ENCODE results near the gene MPI.
A peak's percentile ranks its signal among the peaks of the same experiment; 100 is the strongest.
"Not testable (repeated sequence)": the region's sequence is repeated elsewhere in the genome, so short reads cannot be mapped to it uniquely, and the experiment has no call there.

Gene MPI

GRCh38 chr15:74864296-74864695 lies 25.5 kb upstream of the MPI start:
- no peak for DNase-seq (ENCODE audit: low spot score)

GRCh38 chr15:74865316-74865715 lies 24.5 kb upstream of the MPI start:
- no peak for DNase-seq (ENCODE audit: low spot score)

GRCh38 chr15:74866090-74866489 lies 23.8 kb upstream of the MPI start:
- peak; percentile 73 for DNase-seq (ENCODE audit: low spot score)

GRCh38 chr15:74867466-74868038 lies 22.3 kb upstream of the MPI start:
- DNase-seq (ENCODE audit: low spot score): no peak

- DNase-seq (ENCODE audit: low spot score): no peak
These were observed 21.8 kb upstream of the MPI start for GRCh38 chr15:74868059-74868458.

- DNase-seq (ENCODE audit: low spot score): no peak
These were observed 20.5 kb upstream of the MPI start for GRCh38 chr15:74869372-74869725.

GRCh38 chr15:74869726-74870407 lies 20.0 kb upstream of the MPI start:
- DNase-seq (ENCODE audit: low spot score): peak; percentile 20

GRCh38 chr15:74870436-74871215 lies 19.2 kb upstream of the MPI start:
- DNase-seq (ENCODE audit: low spot score): no peak

GRCh38 chr15:74872702-74873035 lies 17.2 kb upstream of the MPI start:
- no peak for DNase-seq (ENCODE audit: low spot score)

- peak; percentile 99 for DNase-seq (ENCODE audit: low spot score)
These were observed 16.6 kb upstream of the MPI start, which contains the start of gene SCAMP2 for GRCh38 chr15:74873036-74873755. TSS of gene SCAMP2 (minus strand) at chr15:74873365. CDS start at chr15:74873255, 110 bp downstream.

GRCh38 chr15:74873756-74874424 lies 16.0 kb upstream of the MPI start:
- DNase-seq (ENCODE audit: low spot score): peak; percentile 30

GRCh38 chr15:74878273-74878672 lies 11.6 kb upstream of the MPI start:
- no peak for DNase-seq (ENCODE audit: low spot score)

- no peak for DNase-seq (ENCODE audit: low spot score)
These were observed 7.3 kb upstream of the MPI start for GRCh38 chr15:74882528-74882927.

- DNase-seq (ENCODE audit: low spot score): no peak
These were observed 5.2 kb upstream of the MPI start for GRCh38 chr15:74884428-74885223.

GRCh38 chr15:74885461-74885860 lies 4.4 kb upstream of the MPI start:
- no peak for DNase-seq (ENCODE audit: low spot score)

- DNase-seq (ENCODE audit: low spot score): not testable (repeated sequence)
These were observed 2.2 kb upstream of the MPI start for GRCh38 chr15:74887537-74888193.

GRCh38 chr15:74888716-74889115 lies 1.1 kb upstream of the MPI start:
- DNase-seq (ENCODE audit: low spot score): no peak

GRCh38 chr15:74889390-74889882 lies 406 bp upstream of the MPI start:
- DNase-seq (ENCODE audit: low spot score): peak; percentile 75

- DNase-seq (ENCODE audit: low spot score): no peak
These were observed 771 bp downstream of the MPI start for GRCh38 chr15:74890665-74890960.

GRCh38 chr15:74891469-74891868 lies 1.6 kb downstream of the MPI start:
- no peak for DNase-seq (ENCODE audit: low spot score)

GRCh38 chr15:74892313-74892712 lies 2.5 kb downstream of the MPI start:
- no peak for DNase-seq (ENCODE audit: low spot score)
